ENCODE measurements around the gene PIGT.

Gene PIGT

GRCh38 chr20:45448270-45448669 is 32.3 kb downstream of the PIGT start:
- TF ChIP-seq CTCF (IDR thresholded peaks at IDR 0.05; ENCODE audit: insufficient read depth, low read depth, low read length, missing control alignments): no peak
- DNase-seq (ENCODE audit: low read depth): no peak
- no peak overlapping the region for H3K4me3 ChIP-seq (ENCODE audit: low read depth, low read length)

- no peak overlapping the region for H3K4me3 ChIP-seq (ENCODE audit: low read depth, low read length)
- TF ChIP-seq CTCF (IDR thresholded peaks at IDR 0.05; ENCODE audit: insufficient read depth, low read depth, low read length, missing control alignments): no peak
- DNase-seq (ENCODE audit: low read depth): no peak
These were observed 33.6 kb downstream of the PIGT start for GRCh38 chr20:45449528-45449927.

GRCh38 chr20:45450097-45450818 is 34.3 kb downstream of the PIGT start:
- H3K4me3 ChIP-seq (ENCODE audit: low read depth, low read length): no peak overlapping the region
- DNase-seq (ENCODE audit: low read depth): peak; percentile 50
- TF ChIP-seq CTCF (IDR thresholded peaks at IDR 0.05; ENCODE audit: insufficient read depth, low read depth, low read length, missing control alignments): peak; percentile 55

- H3K4me3 ChIP-seq (ENCODE audit: low read depth, low read length): no peak overlapping the region
- no peak for DNase-seq (ENCODE audit: low read depth)
- no peak for TF ChIP-seq CTCF (IDR thresholded peaks at IDR 0.05; ENCODE audit: insufficient read depth, low read depth, low read length, missing control alignments)
These were observed 36.3 kb downstream of the PIGT start for GRCh38 chr20:45452238-45452637.

GRCh38 chr20:45452772-45453691 is 37.1 kb downstream of the PIGT start:
- no peak for TF ChIP-seq CTCF (IDR thresholded peaks at IDR 0.05; ENCODE audit: insufficient read depth, low read depth, low read length, missing control alignments)
- H3K4me3 ChIP-seq (ENCODE audit: low read depth, low read length): no peak overlapping the region
- DNase-seq (ENCODE audit: low read depth): no peak

- no peak overlapping the region for H3K4me3 ChIP-seq (ENCODE audit: low read depth, low read length)
- DNase-seq (ENCODE audit: low read depth): peak; percentile 51
These were observed 40.7 kb downstream of the PIGT start for GRCh38 chr20:45456632-45457031.

More at GRCh38 chr20:45456632-45457031, 40.7 kb downstream of the PIGT start:
- peak; percentile 39 for TF ChIP-seq CTCF (IDR thresholded peaks at IDR 0.05; ENCODE audit: insufficient read depth, low read depth, low read length, missing control alignments)
